GM21528 (cell line): Measurements from ENCODE around the gene CDH4.

Experiments used
- ATAC-seq: cut with Tn5 transposase; IDR thresholded peaks from one replicate; pipeline ENCODE4 v1.9.1; 2021; ENCODE audit warnings: mild to moderate bottlenecking, moderate library complexity; ENCODE audit not compliant: unreplicated experiment, low FRiP score

Gene CDH4

GRCh38 chr20:61631751-61632150, 379.7 kb downstream of the CDH4 start:
- no peak for ATAC-seq

- ATAC-seq: no peak
These were observed 380.9 kb downstream of the CDH4 start for GRCh38 chr20:61633004-61633403.

- no peak for ATAC-seq
These were observed 382.5 kb downstream of the CDH4 start for GRCh38 chr20:61634376-61635145.

- no peak for ATAC-seq
These were observed 383.8 kb downstream of the CDH4 start for GRCh38 chr20:61635721-61636455.

- no peak for ATAC-seq
These were observed 384.6 kb downstream of the CDH4 start for GRCh38 chr20:61636531-61637116.

GRCh38 chr20:61638802-61639585, 386.9 kb downstream of the CDH4 start:
- ATAC-seq: no peak

GRCh38 chr20:61640131-61640870, 388.2 kb downstream of the CDH4 start:
- no peak for ATAC-seq

- ATAC-seq: no peak
These were observed 388.8 kb downstream of the CDH4 start for GRCh38 chr20:61640871-61641245.

- ATAC-seq: no peak
These were observed 391.8 kb downstream of the CDH4 start for GRCh38 chr20:61643656-61644377.

GRCh38 chr20:61644378-61645076, 392.5 kb downstream of the CDH4 start:
- no peak for ATAC-seq

- ATAC-seq: no peak
These were observed 393.7 kb downstream of the CDH4 start for GRCh38 chr20:61645732-61646131.

GRCh38 chr20:61646453-61646852, 394.4 kb downstream of the CDH4 start:
- no peak for ATAC-seq

GRCh38 chr20:61646986-61647385, 394.9 kb downstream of the CDH4 start:
- ATAC-seq: no peak

- ATAC-seq: no peak
These were observed 395.6 kb downstream of the CDH4 start for GRCh38 chr20:61647702-61648101.

- ATAC-seq: no peak
These were observed 397.2 kb downstream of the CDH4 start for GRCh38 chr20:61649105-61649859.

GRCh38 chr20:61649860-61650162, 397.8 kb downstream of the CDH4 start:
- no peak for ATAC-seq

GRCh38 chr20:61650912-61651733, 399.1 kb downstream of the CDH4 start:
- ATAC-seq: no peak

- no peak for ATAC-seq
These were observed 400.1 kb downstream of the CDH4 start for GRCh38 chr20:61652146-61652545.
